Right lobe of liver (tissue), 6 donors: ENCODE measurements around the gene COMMD6. TPM values are rescaled to one million over a fixed set of nuclear protein-coding genes. Genes with fewer than 3 reads are reported as not detected.
"Not testable (repeated sequence)": the region's sequence is repeated elsewhere in the genome, so short reads cannot be mapped to it uniquely, and the experiment has no call there.

Experiments used
- ATAC-seq, 4 donors: fragments of 200-7000 bp; cut with Tn5 transposase; one replicate each; pipeline ENCODE4 v1.9.1; 2020; ENCODE audit warnings: mild to moderate bottlenecking in 4 of 4, moderate library complexity in 4 of 4
- DNase-seq, 3 donors: peaks; one replicate each; pipeline ENCODE4 v3.0.0-alpha.2; 2020
- H3K27ac ChIP-seq, 3 donors: fragments of 200-600 bp; one replicate each; pipeline ENCODE4 v1.8.0; 2022
- H3K27me3 ChIP-seq, 2 donors: fragments of 200-600 bp; one replicate each; pipeline ENCODE4 v1.8.0; 2022
- H3K36me3 ChIP-seq, 4 donors: fragments of 200-600 bp; sonication (generic) in 1 of 4; one replicate each; pipeline versions ENCODE4 v1.5.1 to v1.8.0; 2017 to 2022; ENCODE audit warnings: control low read depth in 1 of 4
- H3K4me1 ChIP-seq, 4 donors: fragments of 200-600 bp; sonication (generic) in 1 of 4; one replicate each; pipeline versions ENCODE4 v1.5.1 to v1.8.0; 2017 to 2022; ENCODE audit warnings: control low read depth in 1 of 4
- H3K4me3 ChIP-seq, 3 donors: fragments of 200-600 bp; one replicate each; pipeline ENCODE4 v1.8.0; 2022
- H3K9me3 ChIP-seq, 4 donors: fragments of 200-600 bp; sonication (generic) in 1 of 4; one replicate each; pipeline versions ENCODE4 v1.5.1 to v1.8.0; 2017 to 2022; ENCODE audit warnings: control low read depth in 1 of 4
- CTCF ChIP-seq, 4 donors: fragments of 200-600 bp in 3 of 4; fragments of 450-650 bp in 1 of 4; IDR thresholded peaks; one replicate each; pipeline versions ENCODE4 v1.5.1 to v1.8.0; 2016 to 2022; ENCODE audit warnings: antibody characterized with exemption in 4 of 4, mild to moderate bottlenecking in 2 of 4
- POLR2A ChIP-seq: fragments of 450-650 bp; IDR thresholded peaks from one replicate; pipeline ENCODE4 v1.6.1; 2017; ENCODE audit warnings: antibody characterized with exemption, mild to moderate bottlenecking
- WGBS: methylation state at CpG from one replicate; pipeline ENCODE4 v1.1.6; 2018; ENCODE audit warnings: low coverage, low lambda C conversion rate; ENCODE audit not compliant: insufficient coverage; ENCODE audit errors: missing lambda C conversion rate; 5-methylcytosine and 5-hydroxymethylcytosine counted together
- intact Hi-C, 2 donors: fragments of 100-400 bp; cut with DNase I; formaldehyde crosslinking; loops; one replicate each; pipeline versions ENCODE4 v1.11.2 to v1.14.1; 2022
- total RNA-seq, 6 experiments: library from RNA; depleted of rRNA in 2 of 6; stranded (reverse); fragments of >200 nt in 2 of 6; fragmentation: NEBNext Ultra II Directional in 3 of 6; extraction: Animal tissue kit (Norgen Biotek cat#: 25700) in 3 of 6; gene quantifications; one replicate each; pipeline versions ENCODE4 v1.1.0 to v1.2.4, GENCODE V29; 2016 to 2023
- donor health status: DM: no; HTN: yes; CAD: no.
- donor health status: DM: no; HTN: no; CAD: no.
- donor health status: DM: no; HTN: no; CAD: no.
- donor health status: DM: no; HTN: yes; CAD: no.
- donor health status: DM: no; HTN: yes; CAD: no.

Gene COMMD6
- total RNA-seq, 6 experiments from 2014 or later, result 35.0 to 86.1 (median 58.2) TPM

GRCh38 chr13:75549262-75550158 lies 11.9 kb upstream of the COMMD6 start, which contains the start of gene UCHL3:
TSS of gene UCHL3 (plus strand) at chr13:75549791. CDS start at chr13:75549821, 30 bp downstream.
- no peaks in the 10 kb centered on the region for H3K9me3 ChIP-seq
- TF ChIP-seq CTCF (IDR thresholded peaks at IDR 0.05), result peak; percentile 83 to 96 (median 88)
- peak; percentile 74 for TF ChIP-seq POLR2A
- ATAC-seq (peak; percentile 95 to 98 (median 97)), DNase-seq (peak; percentile 97)
- peak within 1 kb of the TSS; percentile 80 to 95 (median 93) for H3K4me3 ChIP-seq
- intact Hi-C loops, result loop anchor here in 1 of 2 donors (10.0 kb wide), 1 partner anchor 65 kb away; the partner anchor contains the start of gene TBC1D4
- H3K27ac ChIP-seq, result peak within 1 kb of the TSS; percentile 79 to 96 (median 95)
- H3K4me1 ChIP-seq, result peaks cover 0 to 11% (median 3%) of the 10 kb centered on the region in 4 donors
- no peaks in the 10 kb centered on the region for H3K27me3 ChIP-seq
- under 1% methylated on average over 36 of the region's 74 CpGs for WGBS
- H3K36me3 ChIP-seq, result no peaks in the 10 kb centered on the region

- peaks cover 0 to 11% (median 3%) of the 10 kb centered on the region in 4 donors for H3K4me1 ChIP-seq
- DNase-seq (no peak), ATAC-seq (no peak)
- no peaks in the 10 kb centered on the region for H3K27me3 ChIP-seq
- intact Hi-C loops, result loop anchor here in 1 of 2 donors (10.0 kb wide), 1 partner anchor 63 kb away; the partner anchor contains the start of gene TBC1D4
- H3K9me3 ChIP-seq, result no peaks in the 10 kb centered on the region
- 56% methylated on average over 2 of the region's 3 CpGs for WGBS
- H3K36me3 ChIP-seq, result no peaks in the 10 kb centered on the region
- H3K27ac ChIP-seq, result no peak overlapping the region
- TF ChIP-seq CTCF (IDR thresholded peaks at IDR 0.05) (no peak), POLR2A (no peak)
- no peak overlapping the region for H3K4me3 ChIP-seq
These were observed 10.3 kb upstream of the COMMD6 start for GRCh38 chr13:75547917-75548316.

GRCh38 chr13:75545386-75545785 lies 7.7 kb upstream of the COMMD6 start:
- not testable (repeated sequence) for H3K4me1 ChIP-seq, DNase-seq
- intact Hi-C loops, result loop anchor here in 1 of 2 donors (10.0 kb wide), 1 partner anchor 61 kb away; the partner anchor contains the start of gene TBC1D4

GRCh38 chr13:75544681-75545330 lies 7.2 kb upstream of the COMMD6 start:
- Histone ChIP-seq H3K4me3 (no peak overlapping the region), H3K27ac (no peak overlapping the region), H3K36me3 (no peaks in the 10 kb centered on the region), H3K4me1 (peaks cover 0 to 3% (median 0%) of the 10 kb centered on the region in 4 donors), H3K9me3 (no peaks in the 10 kb centered on the region), H3K27me3 (no peaks in the 10 kb centered on the region)
- intact Hi-C loops, result loop anchor here in 1 of 2 donors (10.0 kb wide), 1 partner anchor 60 kb away; the partner anchor contains the start of gene TBC1D4
- ATAC-seq (peak in 3 of 4 donors; percentile 15 to 22 (median 19)), DNase-seq (no peak)
- no peak for TF ChIP-seq CTCF (IDR thresholded peaks at IDR 0.05)
- no peak for TF ChIP-seq POLR2A
- 73% methylated on average over 10 of the region's 10 CpGs for WGBS

More at GRCh38 chr13:75545386-75545785, 7.7 kb upstream of the COMMD6 start:
- not testable (repeated sequence) for H3K27ac ChIP-seq, H3K36me3 ChIP-seq, H3K4me3 ChIP-seq, H3K27me3 ChIP-seq, H3K9me3 ChIP-seq, ATAC-seq
- 50% methylated on average over 2 of the region's 14 CpGs for WGBS
